SIG-M5 treated with dmso at 0.1 percent for 504 hours (cell line): ENCODE measurements around the gene TSLP.

ENCODE experiments used
- DNase-seq: peaks from one replicate; lab custom pipeline; 2025; ENCODE audit not compliant: unreplicated experiment; lab: John Stamatoyannopoulos, UW

The TSLP gene

GRCh38 chr5:111095982-111096381, 24.5 kb downstream of the TSLP start:
- no peak for DNase-seq

- DNase-seq, result no peak
These were observed 27.7 kb downstream of the TSLP start for GRCh38 chr5:111099058-111099778.

GRCh38 chr5:111106320-111106948, 34.9 kb downstream of the TSLP start:
- no peak for DNase-seq

- DNase-seq, result no peak
These were observed 35.9 kb downstream of the TSLP start for GRCh38 chr5:111107371-111107770.

DNA sequence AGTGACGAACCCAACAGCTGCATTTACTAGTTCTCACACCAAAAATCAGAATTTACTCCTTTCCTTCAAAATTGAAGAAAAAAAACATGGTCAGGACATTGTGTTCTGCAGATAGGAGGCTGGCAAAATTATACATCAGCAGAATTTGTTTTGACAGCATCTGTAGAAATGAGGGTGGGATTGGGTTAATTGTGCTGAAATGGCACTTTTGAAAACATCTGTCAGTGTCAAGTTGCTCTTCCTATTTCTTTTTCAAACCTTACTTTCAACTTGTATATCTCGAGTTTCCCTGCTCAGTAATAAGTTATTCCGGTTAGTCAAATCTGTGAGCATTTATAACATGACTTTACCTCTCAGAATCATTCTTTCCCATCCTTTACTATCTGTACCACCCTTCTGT, 40.4 kb downstream of the TSLP start:
- no peak for DNase-seq

DNA sequence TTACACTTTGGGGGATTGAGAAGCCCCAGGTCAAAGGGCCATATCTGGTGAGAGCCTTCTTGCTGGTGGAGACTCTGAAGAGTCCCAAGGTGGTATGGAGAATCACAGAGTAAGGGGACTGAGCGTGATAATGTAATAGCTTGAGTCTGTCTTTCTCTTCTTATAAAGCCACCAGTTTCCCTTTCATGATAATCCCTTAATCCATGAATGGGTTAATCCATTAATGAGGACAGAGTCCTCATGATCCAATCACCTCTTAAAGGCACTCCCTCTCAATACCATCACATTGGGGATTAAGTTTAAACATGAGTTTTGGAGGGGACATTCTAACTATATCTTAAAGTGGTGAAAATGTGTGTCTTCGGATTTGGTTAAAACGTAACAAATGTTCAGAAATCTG, 42.2 kb downstream of the TSLP start:
- no peak for DNase-seq

GRCh38 chr5:111115229-111115628, 43.7 kb downstream of the TSLP start:
- no peak for DNase-seq

DNA sequence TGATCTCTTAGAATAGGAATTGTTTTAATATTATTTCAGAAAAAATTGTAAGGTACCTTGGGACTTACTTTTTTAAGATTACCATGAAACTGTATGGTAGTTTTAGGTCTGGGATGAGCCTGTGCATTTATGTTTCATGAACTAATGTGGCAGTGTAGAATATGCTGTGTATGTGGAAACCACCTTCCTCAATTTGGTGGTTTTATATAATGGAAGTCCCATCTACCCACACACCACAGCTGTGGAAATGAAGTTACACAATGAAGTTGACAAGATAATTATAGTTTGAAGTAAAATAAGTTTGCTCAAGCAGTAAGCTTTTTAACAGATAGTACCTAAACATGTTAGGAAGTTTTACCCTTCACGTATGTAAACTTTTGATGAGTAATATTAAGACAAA, 45.0 kb downstream of the TSLP start:
- DNase-seq, result peak; percentile 77

DNA sequence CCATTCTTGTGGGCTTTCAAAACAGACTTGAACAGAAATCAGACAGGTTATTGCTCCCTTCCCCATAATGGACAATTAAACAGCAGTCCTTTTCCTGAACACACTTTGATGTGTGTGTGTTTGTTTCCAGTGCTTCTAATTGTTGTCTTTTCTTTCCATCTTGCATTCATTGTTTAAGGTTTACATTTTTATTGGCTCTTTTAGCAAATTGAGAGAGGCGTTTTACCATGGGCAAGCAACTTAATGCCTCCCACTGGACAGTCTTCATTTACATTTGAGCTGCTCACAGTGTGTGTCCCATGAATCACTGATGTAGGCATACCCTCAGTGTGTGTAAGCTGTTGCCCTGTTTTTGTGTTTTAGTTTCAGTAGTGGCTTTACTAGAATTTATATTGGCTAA, 45.6 kb downstream of the TSLP start:
- DNase-seq, result no peak

DNA sequence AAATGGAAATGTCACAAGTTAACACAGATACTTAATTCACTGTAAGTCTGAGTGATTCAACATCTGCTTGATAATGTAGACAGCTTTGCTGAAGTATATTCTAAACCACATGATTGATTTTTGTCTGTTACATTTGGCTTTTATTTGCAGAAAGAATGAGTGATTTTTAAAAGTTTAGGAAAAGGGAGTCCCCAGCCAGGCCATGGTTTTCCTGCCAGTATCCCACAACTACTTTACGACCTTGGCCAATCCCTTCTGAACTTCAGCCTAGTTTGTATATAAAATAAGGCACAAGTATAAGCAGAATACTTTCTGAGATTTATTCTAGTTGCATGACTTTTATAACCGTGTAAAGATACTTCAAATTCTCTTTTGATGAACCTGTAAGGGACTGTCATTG, 47.7 kb downstream of the TSLP start:
- DNase-seq, result no peak

DNA sequence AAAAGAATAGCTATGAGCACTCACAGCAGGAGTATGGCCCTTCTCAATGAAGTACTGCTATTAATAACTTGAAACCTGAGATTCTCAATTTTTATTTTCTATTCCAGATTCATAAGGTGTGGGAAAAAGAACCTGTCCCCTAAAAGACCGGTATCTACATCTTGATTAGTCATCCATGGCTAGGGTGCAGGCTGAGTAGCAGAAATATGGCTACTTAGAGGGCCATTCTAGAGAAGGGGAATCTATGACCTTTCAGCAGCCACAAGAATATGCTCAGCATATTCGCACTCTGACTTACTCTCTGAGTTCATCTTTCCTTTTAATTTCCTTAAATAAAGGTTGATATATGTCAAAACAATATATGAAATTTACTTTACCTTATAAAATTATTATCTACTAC, 48.3 kb downstream of the TSLP start:
- DNase-seq, result no peak

- no peak for DNase-seq
These were observed 49.4 kb downstream of the TSLP start for GRCh38 chr5:111120911-111121310.

GRCh38 chr5:111121926-111122325, 50.4 kb downstream of the TSLP start:
- no peak for DNase-seq

GRCh38 chr5:111122398-111122797, 50.9 kb downstream of the TSLP start:
- no peak for DNase-seq

DNA sequence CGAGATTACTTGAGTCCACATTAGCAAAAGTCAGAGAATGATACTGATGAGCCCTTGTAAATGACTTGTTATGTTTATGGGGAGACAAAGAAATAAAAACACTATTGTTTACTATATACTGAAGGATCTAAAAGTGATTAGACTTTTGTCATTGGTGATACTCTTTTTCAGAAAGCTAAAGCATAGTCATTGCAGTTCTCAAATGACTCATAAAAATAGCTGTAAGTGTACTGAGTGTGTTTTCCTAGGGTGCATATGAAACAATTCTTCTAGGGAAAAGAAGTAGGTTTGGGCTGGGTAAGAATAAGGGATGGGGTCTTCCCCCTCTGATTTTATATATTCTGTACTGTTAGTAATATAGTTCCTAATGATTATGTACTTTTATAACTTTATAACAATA, 53.3 kb downstream of the TSLP start:
- DNase-seq, result no peak

- DNase-seq, result no peak
These were observed 55.4 kb downstream of the TSLP start for GRCh38 chr5:111126896-111127295.
